Hepatocyte (in vitro differentiated cells): ENCODE data around the gene SBNO2. TPM values are rescaled to one million over a fixed set of nuclear protein-coding genes. Genes with fewer than 3 reads are reported as not detected.

Source experiments
- DNase-seq: peaks from one replicate; pipeline ENCODE4 v3.0.0-alpha.2; 2016; ENCODE audit warnings: low spot score
- H2AFZ ChIP-seq: fragments of 200-600 bp; sonication (generic); 2 replicates; pipeline ENCODE4 v1.6.0; 2016; ENCODE audit warnings: antibody characterized with exemption, mild to moderate bottlenecking
- H3K27ac ChIP-seq: fragments of 200-600 bp; sonication (generic); 2 replicates; pipeline ENCODE4 v1.5.1; 2016; ENCODE audit warnings: mild to moderate bottlenecking
- H3K27me3 ChIP-seq: fragments of 200-600 bp; sonication (generic); 2 replicates; pipeline ENCODE4 v1.6.1; 2016
- H3K36me3 ChIP-seq: fragments of 200-600 bp; sonication (generic); replicated peaks from 2 replicates; pipeline ENCODE4 v1.5.1; 2016; ENCODE audit warnings: low read depth; ENCODE audit not compliant: insufficient read depth
- H3K4me1 ChIP-seq: fragments of 200-600 bp; sonication (generic); 2 replicates; pipeline ENCODE4 v1.5.1; 2016; ENCODE audit warnings: mild to moderate bottlenecking, moderate library complexity; ENCODE audit not compliant: insufficient read depth
- H3K4me2 ChIP-seq: fragments of 200-600 bp; sonication (generic); 2 replicates; pipeline ENCODE4 v1.6.0; 2016
- H3K4me3 ChIP-seq: fragments of 200-600 bp; sonication (generic); 2 replicates; pipeline ENCODE4 v1.5.1; 2016; ENCODE audit warnings: mild to moderate bottlenecking
- H3K79me2 ChIP-seq: fragments of 200-600 bp; sonication (generic); 2 replicates; pipeline ENCODE4 v1.6.0; 2017; ENCODE audit warnings: mild to moderate bottlenecking
- H3K9me2 ChIP-seq: fragments of 200-600 bp; sonication (generic); replicated peaks from 2 replicates; pipeline ENCODE4 v1.6.0; 2017; ENCODE audit warnings: mild to moderate bottlenecking; ENCODE audit not compliant: insufficient read depth
- H3K9me3 ChIP-seq: fragments of 200-600 bp; sonication (generic); 2 replicates; pipeline ENCODE4 v1.5.1; 2016; ENCODE audit warnings: low read depth, mild to moderate bottlenecking
- H4K20me1 ChIP-seq: fragments of 200-600 bp; sonication (generic); 2 replicates; pipeline ENCODE4 v1.6.0; 2016; ENCODE audit warnings: mild to moderate bottlenecking; ENCODE audit not compliant: insufficient read depth, poor library complexity, severe bottlenecking
- CTCF ChIP-seq: fragments of 200-600 bp; sonication (generic); IDR thresholded peaks from 2 replicates; pipeline ENCODE4 v1.5.1; 2016; ENCODE audit warnings: antibody characterized with exemption, mild to moderate bottlenecking; ENCODE audit not compliant: poor library complexity
- EZH2 ChIP-seq: fragments of 200-600 bp; sonication (generic); IDR thresholded peaks from 2 replicates; pipeline ENCODE4 v1.6.1; 2016; ENCODE audit warnings: antibody characterized with exemption, mild to moderate bottlenecking, borderline replicate concordance
- EZH2phosphoT487 ChIP-seq: fragments of 200-600 bp; sonication (generic); IDR thresholded peaks from one replicate; pipeline ENCODE4 v1.6.1; 2018; ENCODE audit warnings: antibody characterized with exemption, mild to moderate bottlenecking, low read depth, moderate library complexity; ENCODE audit not compliant: unreplicated experiment, severe bottlenecking
- WGBS: methylation state at CpG from one replicate; pipeline ENCODE4 v1.1.6; 2016; ENCODE audit warnings: low lambda C conversion rate; ENCODE audit errors: missing lambda C conversion rate; 5-methylcytosine and 5-hydroxymethylcytosine counted together
- polyA plus RNA-seq: library from polyadenylated mRNA; unstranded; fragments of >200 nt; fragmentation: Nextera tagmentation; extraction: Ambion mirVana; gene quantifications from 2 replicates; pipeline ENCODE4 v1.2.1, GENCODE V29; 2016
- total RNA-seq: library from RNA; depleted of rRNA; stranded (reverse); fragments of >200 nt; gene quantifications from 2 replicates; pipeline ENCODE4 v1.2.3, GENCODE V29; 2014

Gene SBNO2
- total and polyA plus RNA-seq, 2 experiments from 2014 or later: 12.7 to 15.6 TPM

GRCh38 chr19:1113030-1113985, 60.8 kb downstream of the SBNO2 start:
- Histone ChIP-seq H3K36me3 (no peaks in the 10 kb centered on the region), H3K9me2 (no peaks in the 10 kb centered on the region), H2AFZ (no peak overlapping the region), H3K79me2 (no peaks in the 10 kb centered on the region), H3K4me3 (no peak overlapping the region), H4K20me1 (no peaks in the 10 kb centered on the region), H3K27me3 (no peaks in the 10 kb centered on the region), H3K27ac (peak overlapping the region; percentile 82), H3K4me2 (peak overlapping the region; percentile 71), H3K4me1 (peaks cover 4% of the 10 kb centered on the region), H3K9me3 (no peaks in the 10 kb centered on the region)
- DNase-seq: peak; percentile 97
- 45% methylated on average over 29 of the region's 44 CpGs for WGBS
- no peak for TF ChIP-seq EZH2
- TF ChIP-seq CTCF: peak; percentile 93
- TF ChIP-seq EZH2phosphoT487: no peak

- Histone ChIP-seq H3K27me3 (no peaks in the 10 kb centered on the region), H3K9me3 (no peaks in the 10 kb centered on the region), H3K4me1 (peaks cover 4% of the 10 kb centered on the region), H3K27ac (peak overlapping the region; percentile 12), H4K20me1 (no peaks in the 10 kb centered on the region), H3K9me2 (no peaks in the 10 kb centered on the region), H3K4me2 (no peak overlapping the region), H3K36me3 (no peaks in the 10 kb centered on the region), H2AFZ (no peak overlapping the region), H3K79me2 (peaks cover under 1% of the 10 kb centered on the region), H3K4me3 (no peak overlapping the region)
- no peak for DNase-seq
- WGBS: 92% methylated on average over 30 of the region's 71 CpGs
- TF ChIP-seq EZH2 (no peak), CTCF (no peak), EZH2phosphoT487 (no peak)
These were observed 61.6 kb downstream of the SBNO2 start for GRCh38 chr19:1112268-1113029.

GRCh38 chr19:1111641-1112267, 62.3 kb downstream of the SBNO2 start:
- Histone ChIP-seq H3K4me3 (no peak overlapping the region), H3K4me2 (no peak overlapping the region), H3K9me3 (no peaks in the 10 kb centered on the region), H3K27me3 (no peaks in the 10 kb centered on the region), H3K27ac (no peak overlapping the region), H2AFZ (no peak overlapping the region), H3K9me2 (no peaks in the 10 kb centered on the region), H3K4me1 (peaks cover 4% of the 10 kb centered on the region), H3K36me3 (no peaks in the 10 kb centered on the region), H3K79me2 (peaks cover 4% of the 10 kb centered on the region), H4K20me1 (peaks cover 1% of the 10 kb centered on the region)
- TF ChIP-seq EZH2phosphoT487: no peak
- TF ChIP-seq CTCF: no peak
- 93% methylated on average over 6 of the region's 18 CpGs for WGBS
- no peak for DNase-seq
